K562 (cell line): ENCODE data around the gene MRPL42. TPM values are rescaled to one million over a fixed set of nuclear protein-coding genes. Genes with fewer than 3 reads are reported as not detected.

Experiments used
- ATAC-seq: fragments of 200-7000 bp; cut with Tn5 transposase; 3 replicates; pipeline ENCODE4 v1.9.1; 2020; ENCODE audit warnings: moderate library complexity
- BruUV-seq: library from RNA; stranded (reverse); fragments of 400-500 nt; replicated peaks from 2 replicates; lab custom pipeline; 2021; lab: Mats Ljungman, UMichigan
- CTCF ChIA-PET: fragments of 300-600 bp; formaldehyde crosslinking; extraction: SDS; loops from one replicate; lab custom pipeline; 2021; ENCODE audit warnings: low intra/inter-chr PET ratio; lab: Yijun Ruan, JAX
- POLR2A ChIA-PET: fragments of 300-600, 350-650 bp; sonication (Branson Sonifier 250); formaldehyde crosslinking; extraction: SDS; loops from one replicate; lab custom pipeline; 2021; ENCODE audit warnings: antibody characterized with exemption, inconsistent platforms; lab: Yijun Ruan, JAX
- DNase-seq, 4 experiments: peaks; one replicate each; pipeline versions ENCODE4 v3.0.0 to v3.0.0-alpha.2; 2011 to 2018; ENCODE audit warnings: low spot score in 3 of 4, mixed read lengths in 3 of 4; ENCODE audit errors: extremely low read depth in 1 of 4
- FAIRE-seq: peaks from 2 replicates; lab custom pipeline; 2011; peaks lifted over from hg19 to GRCh38; lab: Jason Lieb, UNC
- H2AFZ ChIP-seq: 2 replicates; pipeline ENCODE4 v1.6.0; 2011; ENCODE audit warnings: low read depth, low read length, control low read depth, inconsistent platforms
- H3K27ac ChIP-seq: fragments of 200-600 bp; 3 replicates; pipeline ENCODE4 v1.8.0; 2011; ENCODE audit warnings: low read depth, mild to moderate bottlenecking, control low read depth, inconsistent platforms, low read length, moderate library complexity, mixed read lengths; ENCODE audit errors: extremely low read depth
- H3K27me3 ChIP-seq, 2 experiments: fragments of 300-600 bp in 1 of 2; 2 replicates in 1 of 2; 3 replicates in 1 of 2; pipeline versions ENCODE4 v1.6.0 to v1.8.0; 2011; ENCODE audit warnings: inconsistent platforms in 2 of 2, low read length in 2 of 2, mild to moderate bottlenecking in 1 of 2, mixed read lengths in 1 of 2, moderate library complexity in 1 of 2; ENCODE audit not compliant: control insufficient read depth in 2 of 2, insufficient read depth in 2 of 2
- H3K36me3 ChIP-seq: fragments of 300-600 bp; 3 replicates; pipeline ENCODE4 v1.8.0; 2011; ENCODE audit warnings: mild to moderate bottlenecking, low read length, inconsistent platforms; ENCODE audit not compliant: control insufficient read depth, insufficient read depth
- H3K4me1 ChIP-seq, 2 experiments: fragments of 200-600 bp in 1 of 2; replicated peaks in 1 of 2; 2 replicates in 1 of 2; 3 replicates in 1 of 2; pipeline versions ENCODE4 v1.5.1 to v1.8.0; 2011; ENCODE audit warnings: inconsistent platforms in 2 of 2, low read length in 2 of 2, mild to moderate bottlenecking in 1 of 2, mixed read lengths in 1 of 2, moderate library complexity in 1 of 2; ENCODE audit not compliant: control insufficient read depth in 2 of 2, insufficient read depth in 2 of 2
- H3K4me2 ChIP-seq: 2 replicates; pipeline ENCODE4 v1.6.1; 2011; ENCODE audit warnings: low read length, control low read depth, inconsistent platforms, mixed read lengths; ENCODE audit not compliant: insufficient read depth
- H3K4me3 ChIP-seq: fragments of 200-600 bp; sonication (generic), shearing (Covaris generic); 2 replicates; pipeline ENCODE4 v1.5.1; 2016; ENCODE audit warnings: control low read depth, inconsistent platforms
- H3K79me2 ChIP-seq: fragments of 200-600 bp; 3 replicates; pipeline ENCODE4 v1.8.0; 2011; ENCODE audit warnings: low read length, inconsistent platforms; ENCODE audit not compliant: control insufficient read depth, insufficient read depth
- H3K9ac ChIP-seq, 2 experiments: 2 replicates each; pipeline versions ENCODE4 v1.6.0 to v1.6.1; 2011; ENCODE audit warnings: low read depth in 2 of 2, low read length in 2 of 2, control low read depth in 1 of 2, inconsistent platforms in 1 of 2, mild to moderate bottlenecking in 1 of 2, mixed read lengths in 1 of 2; ENCODE audit not compliant: insufficient read depth in 1 of 2
- H3K9me1 ChIP-seq: one replicate; pipeline ENCODE4 v1.6.0; 2011; ENCODE audit warnings: inconsistent platforms, mild to moderate bottlenecking, low read length, moderate library complexity; ENCODE audit not compliant: control insufficient read depth, insufficient read depth
- H3K9me3 ChIP-seq: replicated peaks from 2 replicates; pipeline ENCODE4 v1.5.1; 2011; ENCODE audit warnings: low read depth, low read length, inconsistent platforms; ENCODE audit not compliant: control insufficient read depth, insufficient read depth
- H4K20me1 ChIP-seq: replicated peaks from 2 replicates; pipeline ENCODE4 v1.6.1; 2011; ENCODE audit warnings: low read length, inconsistent platforms, mixed read lengths; ENCODE audit not compliant: control insufficient read depth, insufficient read depth
- ARID3A ChIP-seq: IDR thresholded peaks from 2 replicates; pipeline ENCODE4 v1.6.1; 2012; ENCODE audit warnings: low read depth, low read length, improper control_type of control experiment, borderline replicate concordance
- BRF1 ChIP-seq: IDR thresholded peaks from 3 replicates; pipeline ENCODE4 v1.6.1; 2011; ENCODE audit warnings: borderline replicate concordance, mild to moderate bottlenecking; ENCODE audit not compliant: insufficient read length; ENCODE audit errors: extremely low read depth
- HMGN3 ChIP-seq: IDR thresholded peaks from 2 replicates; pipeline ENCODE4 v1.6.1; 2011; ENCODE audit warnings: borderline replicate concordance, low read depth, mild to moderate bottlenecking, mixed read lengths, low read length; ENCODE audit not compliant: insufficient read length; ENCODE audit errors: extremely low read depth
- MCM7 ChIP-seq, 2 experiments: fragments of 450-650 bp; IDR thresholded peaks; 2 replicates each; pipeline ENCODE4 v1.6.1; 2016 to 2018
- ZFP1 ChIP-seq: fragments of 450-650 bp; formaldehyde crosslinking; IDR thresholded peaks from 2 replicates; pipeline ENCODE4 v1.4.0; 2020; ENCODE audit warnings: mild to moderate bottlenecking, mixed read lengths
- ZNF124 ChIP-seq: sonication (generic); formaldehyde crosslinking; IDR thresholded peaks from 2 replicates; pipeline ENCODE4 v1.8.1; 2022; ENCODE audit warnings: missing genetic modification reagents
- WGBS: fragments of 100-300 bp; shearing (Covaris generic); methylation state at CpG from one replicate; pipeline ENCODE4 v1.1.6; 2016; ENCODE audit warnings: low coverage, mixed read lengths; ENCODE audit not compliant: insufficient coverage; ENCODE audit errors: missing lambda C conversion rate; 5-methylcytosine and 5-hydroxymethylcytosine counted together
- in situ Hi-C: fragments of 300-500 bp; cut with MboI; formaldehyde crosslinking; loops from 4 replicates; pipeline ENCODE4 v1.15.0; 2018; ENCODE audit warnings: inconsistent platforms, mixed read lengths
- intact Hi-C: fragments of 100-400 bp; cut with micrococcal nuclease; formaldehyde crosslinking; loops from 2 replicates; pipeline ENCODE4 v1.14.2; 2022
- polyA plus RNA-seq, 8 experiments: library from polyadenylated mRNA; depleted of rRNA in 4 of 8; stranded (reverse) in 5 of 8; unstranded in 3 of 8; fragments of >200 nt; fragmentation: Nextera tagmentation in 2 of 8; fragmentation: Illumina TruSeq in 1 of 8; extraction: Ambion mirVana in 2 of 8; extraction: Trizol in 1 of 8; gene quantifications; 2 replicates each; pipeline versions ENCODE4 v1.2.1 to v1.2.3, GENCODE V29; 2011 to 2014; ENCODE audit warnings: inconsistent platforms in 1 of 8, missing spikeins in 1 of 8
- total RNA-seq, 7 experiments: library from RNA; depleted of rRNA in 6 of 7; stranded (reverse); fragments of >200 nt in 6 of 7; fragmentation: Illumina TruSeq in 2 of 7; extraction: Trizol in 2 of 7; gene quantifications; 2 replicates each; pipeline versions ENCODE4 v1.2.1 to v1.2.3, GENCODE V29; 2011 to 2021; ENCODE audit warnings: low replicate concordance in 1 of 7
- TF ChIP-seq, protein P1 (sequence below): IDR thresholded peaks from 2 replicates; pipeline ENCODE4 v1.6.1; 2011; ENCODE audit warnings: borderline replicate concordance, low read depth, mild to moderate bottlenecking, moderate library complexity, low read length; ENCODE audit not compliant: insufficient read depth, poor library complexity, severe bottlenecking
- TF ChIP-seq, protein P2 (sequence below): fragments of 450-650 bp; IDR thresholded peaks from 2 replicates; pipeline ENCODE4 v1.7.1; 2018; ENCODE audit warnings: mild to moderate bottlenecking, low read depth; ENCODE audit not compliant: partially characterized antibody

The MRPL42 gene
- total and polyA plus RNA-seq, 9 of the 15 experiments (the other 6 are each of a cell fraction or from before 2014, with no cell fraction given) = 104 to 806 (median 218) TPM

DNA sequence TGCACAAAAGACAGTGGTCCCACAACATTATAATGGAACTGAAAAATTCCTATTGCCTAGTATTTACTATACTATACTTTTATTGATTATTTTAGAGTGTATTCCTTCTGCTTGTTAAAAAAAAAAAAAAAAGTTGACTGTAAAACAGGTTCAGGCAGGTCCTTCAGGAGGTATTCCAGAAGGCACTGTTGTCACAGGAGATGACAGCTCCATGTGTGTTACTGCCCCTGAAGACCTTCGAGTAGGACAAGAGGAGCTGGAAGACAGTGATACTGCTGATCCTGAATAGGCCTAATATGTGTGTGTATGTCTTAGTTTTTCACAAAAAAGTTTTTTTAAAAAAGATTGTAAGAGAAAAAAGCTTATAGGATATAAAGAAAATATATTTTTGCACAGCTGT lies 37.9 kb upstream of the MRPL42 start (continued):
- TF ChIP-seq, protein P1, sequence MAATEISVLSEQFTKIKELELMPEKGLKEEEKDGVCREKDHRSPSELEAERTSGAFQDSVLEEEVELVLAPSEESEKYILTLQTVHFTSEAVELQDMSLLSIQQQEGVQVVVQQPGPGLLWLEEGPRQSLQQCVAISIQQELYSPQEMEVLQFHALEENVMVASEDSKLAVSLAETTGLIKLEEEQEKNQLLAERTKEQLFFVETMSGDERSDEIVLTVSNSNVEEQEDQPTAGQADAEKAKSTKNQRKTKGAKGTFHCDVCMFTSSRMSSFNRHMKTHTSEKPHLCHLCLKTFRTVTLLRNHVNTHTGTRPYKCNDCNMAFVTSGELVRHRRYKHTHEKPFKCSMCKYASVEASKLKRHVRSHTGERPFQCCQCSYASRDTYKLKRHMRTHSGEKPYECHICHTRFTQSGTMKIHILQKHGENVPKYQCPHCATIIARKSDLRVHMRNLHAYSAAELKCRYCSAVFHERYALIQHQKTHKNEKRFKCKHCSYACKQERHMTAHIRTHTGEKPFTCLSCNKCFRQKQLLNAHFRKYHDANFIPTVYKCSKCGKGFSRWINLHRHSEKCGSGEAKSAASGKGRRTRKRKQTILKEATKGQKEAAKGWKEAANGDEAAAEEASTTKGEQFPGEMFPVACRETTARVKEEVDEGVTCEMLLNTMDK = no peak

DNA sequence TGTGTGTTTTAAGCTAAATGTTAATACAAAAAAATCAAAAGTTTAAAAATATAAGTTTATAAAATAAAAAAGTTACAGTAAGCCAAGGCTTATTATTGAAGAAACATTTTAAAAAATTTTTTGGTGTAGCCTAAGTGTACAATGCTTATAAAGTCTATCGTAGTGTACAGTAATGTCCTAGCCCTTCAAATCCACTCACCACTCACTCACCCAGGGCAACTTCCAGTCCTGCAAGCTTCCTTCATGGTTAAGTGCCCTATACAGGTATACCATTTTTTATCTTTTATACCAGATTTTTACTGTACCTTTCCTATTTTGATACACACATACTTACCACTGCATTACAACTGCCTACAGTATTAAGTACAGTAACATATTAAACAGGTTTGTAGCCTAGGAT lies 37.5 kb upstream of the MRPL42 start:
- H3K79me2 ChIP-seq = peaks cover 98% of the 10 kb centered on the region
- no peak for DNase-seq
- no peak for FAIRE-seq
- H3K27ac ChIP-seq = no peak overlapping the region
- CTCF ChIA-PET = no interaction called here
- H3K9me3 ChIP-seq = no peaks in the 10 kb centered on the region
- POLR2A ChIA-PET = interaction anchor here (0.5 to 2.9 kb wide), 3 partner anchors 8 to 34 kb away, joined by 3 to 16 read pairs (median 3); no protein-coding TSS in a partner anchor
- BruUV-seq = no TSS peak
- no peaks in the 10 kb centered on the region for H3K27me3 ChIP-seq
- peak; percentile 30 for ATAC-seq
- H4K20me1 ChIP-seq = peaks cover 24% of the 10 kb centered on the region
- H2AFZ ChIP-seq = no peak overlapping the region
- TF ChIP-seq, protein P2, sequence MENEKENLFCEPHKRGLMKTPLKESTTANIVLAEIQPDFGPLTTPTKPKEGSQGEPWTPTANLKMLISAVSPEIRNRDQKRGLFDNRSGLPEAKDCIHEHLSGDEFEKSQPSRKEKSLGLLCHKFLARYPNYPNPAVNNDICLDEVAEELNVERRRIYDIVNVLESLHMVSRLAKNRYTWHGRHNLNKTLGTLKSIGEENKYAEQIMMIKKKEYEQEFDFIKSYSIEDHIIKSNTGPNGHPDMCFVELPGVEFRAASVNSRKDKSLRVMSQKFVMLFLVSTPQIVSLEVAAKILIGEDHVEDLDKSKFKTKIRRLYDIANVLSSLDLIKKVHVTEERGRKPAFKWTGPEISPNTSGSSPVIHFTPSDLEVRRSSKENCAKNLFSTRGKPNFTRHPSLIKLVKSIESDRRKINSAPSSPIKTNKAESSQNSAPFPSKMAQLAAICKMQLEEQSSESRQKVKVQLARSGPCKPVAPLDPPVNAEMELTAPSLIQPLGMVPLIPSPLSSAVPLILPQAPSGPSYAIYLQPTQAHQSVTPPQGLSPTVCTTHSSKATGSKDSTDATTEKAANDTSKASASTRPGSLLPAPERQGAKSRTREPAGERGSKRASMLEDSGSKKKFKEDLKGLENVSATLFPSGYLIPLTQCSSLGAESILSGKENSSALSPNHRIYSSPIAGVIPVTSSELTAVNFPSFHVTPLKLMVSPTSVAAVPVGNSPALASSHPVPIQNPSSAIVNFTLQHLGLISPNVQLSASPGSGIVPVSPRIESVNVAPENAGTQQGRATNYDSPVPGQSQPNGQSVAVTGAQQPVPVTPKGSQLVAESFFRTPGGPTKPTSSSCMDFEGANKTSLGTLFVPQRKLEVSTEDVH = no peak
- TF ChIP-seq ZNF124 (CRISPR knock-in tag) (no peak), ZFP1 (CRISPR knock-in tag) (no peak), BRF1 (no peak), HMGN3 (no peak), ARID3A (no peak), MCM7 (IDR thresholded peaks at IDR 0.05) (no peak)
- H3K4me1 ChIP-seq = peaks cover 5 to 7% of the 10 kb centered on the region in 2 experiments; a peak in 3 of 5 replicates
- intact Hi-C loops (loop anchor here (10.0 kb wide), 1 partner anchor 675 kb away; no protein-coding TSS in a partner anchor), in situ Hi-C loops (loop anchor here (10.0 kb wide), 1 partner anchor 675 kb away; no protein-coding TSS in a partner anchor)
- H3K36me3 ChIP-seq = peaks cover 3% of the 10 kb centered on the region; the same call in 2 of the 3 replicates
- no peak overlapping the region for H3K9ac ChIP-seq
- WGBS = 79% methylated on average over 1 of the region's 1 CpG
- no peak overlapping the region for H3K4me2 ChIP-seq
- no peak overlapping the region for H3K4me3 ChIP-seq
- no peaks in the 10 kb centered on the region for H3K9me1 ChIP-seq
